GM12878 (cell line): ENCODE data around the gene NOL4L. TPM values are rescaled to one million over a fixed set of nuclear protein-coding genes. Genes with fewer than 3 reads are reported as not detected.

Experiments used
- ATAC-seq: fragments of 200-7000 bp; cut with Tn5 transposase; 3 replicates; pipeline ENCODE4 v1.9.1; 2020; ENCODE audit warnings: mild to moderate bottlenecking, moderate library complexity
- BruUV-seq: library from RNA; stranded (reverse); fragments of 400-500 nt; replicated peaks from 2 replicates; lab custom pipeline; 2021; lab: Mats Ljungman, UMichigan
- CTCF ChIA-PET: fragments of 300-600 bp; sonication (Branson Sonifier 250); formaldehyde crosslinking; extraction: SDS; loops from one replicate; lab custom pipeline; 2021; ENCODE audit warnings: inconsistent platforms; lab: Yijun Ruan, JAX
- POLR2A ChIA-PET: fragments of 350-600 bp; formaldehyde crosslinking; extraction: SDS; loops from one replicate; lab custom pipeline; 2021; ENCODE audit warnings: inconsistent platforms; lab: Charles Lee
- RAD21 ChIA-PET: fragments of 300-600 bp; sonication (Branson Sonifier 250); formaldehyde crosslinking; loops from one replicate; lab custom pipeline; 2023; ENCODE audit warnings: antibody characterized with exemption; ENCODE audit not compliant: unreplicated experiment; lab: Charles Lee
- SMC1A ChIA-PET: fragments of 300-600 bp; sonication (Branson Sonifier 250); formaldehyde crosslinking; loops from one replicate; lab custom pipeline; 2023; ENCODE audit not compliant: unreplicated experiment, uncharacterized antibody; lab: Charles Lee
- DNase-seq: peaks from one replicate; pipeline ENCODE4 v3.0.0-alpha.2; 2011; ENCODE audit warnings: low read depth, low spot score
- FAIRE-seq: peaks from 3 replicates; lab custom pipeline; 2011; peaks lifted over from hg19 to GRCh38; lab: Jason Lieb, UNC
- H2AFZ ChIP-seq: 2 replicates; pipeline ENCODE4 v1.6.0; 2011; ENCODE audit warnings: low read depth, low read length, control low read depth; ENCODE audit not compliant: control insufficient read depth
- H3K27ac ChIP-seq: 2 replicates; pipeline ENCODE4 v1.5.1; 2011; ENCODE audit warnings: control low read depth; ENCODE audit not compliant: control insufficient read depth, insufficient read depth
- H3K27me3 ChIP-seq, 2 experiments: replicated peaks in 1 of 2; 2 replicates each; pipeline versions ENCODE4 v1.6.0 to v1.6.1; 2011; ENCODE audit warnings: low read length in 1 of 2; ENCODE audit not compliant: control insufficient read depth in 2 of 2, insufficient read depth in 2 of 2
- H3K36me3 ChIP-seq, 2 experiments: 2 replicates each; pipeline ENCODE4 v1.5.1; 2011; ENCODE audit warnings: low read length in 1 of 2; ENCODE audit not compliant: control insufficient read depth in 2 of 2, insufficient read depth in 2 of 2
- H3K4me1 ChIP-seq: 2 replicates; pipeline ENCODE4 v1.6.1; 2011; ENCODE audit warnings: mild to moderate bottlenecking, low read length, moderate library complexity, mixed read lengths; ENCODE audit not compliant: control insufficient read depth, insufficient read depth
- H3K4me2 ChIP-seq: 2 replicates; pipeline ENCODE4 v1.6.0; 2011; ENCODE audit warnings: control low read depth; ENCODE audit not compliant: control insufficient read depth, insufficient read depth
- H3K4me3 ChIP-seq: fragments of 200-600 bp; sonication (generic); 2 replicates; pipeline ENCODE4 v1.5.1; 2016
- H3K79me2 ChIP-seq: 2 replicates; pipeline ENCODE4 v1.6.0; 2011; ENCODE audit warnings: low read length; ENCODE audit not compliant: control insufficient read depth, insufficient read depth
- H3K9ac ChIP-seq: 2 replicates; pipeline ENCODE4 v1.8.0; 2011; ENCODE audit warnings: low read length, control low read depth, mixed read lengths; ENCODE audit not compliant: control insufficient read depth, insufficient read depth
- H3K9me3 ChIP-seq: replicated peaks from 3 replicates; pipeline ENCODE4 v1.5.1; 2011; ENCODE audit warnings: mild to moderate bottlenecking, low read length; ENCODE audit not compliant: control insufficient read depth, insufficient read depth
- H4K20me1 ChIP-seq: 2 replicates; pipeline ENCODE4 v1.6.0; 2011; ENCODE audit not compliant: control insufficient read depth, insufficient read depth
- EGR1 ChIP-seq, 2 experiments: IDR thresholded peaks; 1 replicate in 1 of 2; 2 replicates in 1 of 2; pipeline ENCODE4 v1.6.1; 2011 to 2012; ENCODE audit warnings: low read depth in 2 of 2, low read length in 2 of 2, borderline replicate concordance in 1 of 2, mild to moderate bottlenecking in 1 of 2, moderate library complexity in 1 of 2
- ELK1 ChIP-seq: IDR thresholded peaks from 2 replicates; pipeline ENCODE4 v1.6.1; 2012; ENCODE audit warnings: low read depth, low read length, improper control_type of control experiment
- FOXM1 ChIP-seq: IDR thresholded peaks from 2 replicates; pipeline ENCODE4 v1.6.1; 2012; ENCODE audit warnings: low read depth, mild to moderate bottlenecking, inconsistent platforms, low read length, moderate library complexity
- IKZF2 ChIP-seq, 2 experiments: fragments of 450-650 bp; IDR thresholded peaks; 2 replicates each; pipeline ENCODE4 v1.6.1; 2017; ENCODE audit warnings: mild to moderate bottlenecking in 2 of 2, moderate library complexity in 2 of 2
- KLF5 ChIP-seq: fragments of 450-650 bp; IDR thresholded peaks from 2 replicates; pipeline ENCODE4 v1.6.1; 2014; ENCODE audit warnings: mild to moderate bottlenecking; ENCODE audit not compliant: partially characterized antibody
- SMARCA5 ChIP-seq: fragments of 450-650 bp; IDR thresholded peaks from 2 replicates; pipeline ENCODE4 v1.6.1; 2017; ENCODE audit warnings: mild to moderate bottlenecking
- TCF12 ChIP-seq: IDR thresholded peaks from 2 replicates; pipeline ENCODE4 v1.6.1; 2011; ENCODE audit warnings: low read depth, mild to moderate bottlenecking, low read length
- WGBS: methylation state at CpG from one replicate; pipeline ENCODE4 v1.1.6; 2016; ENCODE audit warnings: low lambda C conversion rate; ENCODE audit not compliant: insufficient replicate concordance, insufficient coverage; ENCODE audit errors: missing lambda C conversion rate; 5-methylcytosine and 5-hydroxymethylcytosine counted together
- in situ Hi-C: fragments of 300-500 bp; cut with MboI; formaldehyde crosslinking; loops from 9 replicates; pipeline ENCODE4 v1.14.3; 2018; ENCODE audit warnings: mixed read lengths
- intact Hi-C: fragments of 100-400 bp; cut with micrococcal nuclease; formaldehyde crosslinking; loops from one replicate; pipeline ENCODE4 v1.14.2; 2022; ENCODE audit not compliant: unreplicated experiment
- polyA plus RNA-seq, 11 experiments: library from polyadenylated mRNA; depleted of rRNA in 4 of 11; unstranded in 6 of 11; stranded (reverse) in 5 of 11; fragments of >200 nt; fragmentation: Nextera tagmentation in 4 of 11; fragmentation: Illumina TruSeq in 1 of 11; extraction: Ambion mirVana in 4 of 11; extraction: Trizol in 1 of 11; gene quantifications; 1 replicate in 1 of 11; 2 replicates in 10 of 11; pipeline versions ENCODE4 v1.2.1 to v1.2.3, GENCODE V29; 2011 to 2016; ENCODE audit warnings: inconsistent platforms in 2 of 11, missing spikeins in 2 of 11, low read depth in 1 of 11
- total RNA-seq, 4 experiments: library from RNA; depleted of rRNA in 3 of 4; stranded (reverse); fragments of >200 nt in 3 of 4; fragmentation: Illumina TruSeq in 1 of 4; extraction: Trizol in 1 of 4; gene quantifications; 2 replicates each; pipeline versions ENCODE4 v1.2.1 to v1.2.3, GENCODE V29; 2013 to 2021
- TF ChIP-seq, protein P1 (sequence below): fragments of 150-350 bp; IDR thresholded peaks from 2 replicates; pipeline ENCODE4 v1.6.1; 2014; ENCODE audit warnings: mild to moderate bottlenecking, low read depth, low read length
- TF ChIP-seq, protein P2 (sequence below): IDR thresholded peaks from 2 replicates; pipeline ENCODE4 v1.6.1; 2012; ENCODE audit warnings: improper control_type of control experiment, low read depth, low read length; ENCODE audit not compliant: insufficient replicate concordance
- TF ChIP-seq, protein P3 (sequence below): IDR thresholded peaks from 2 replicates; pipeline ENCODE4 v1.6.1; 2011; ENCODE audit warnings: low read depth, mild to moderate bottlenecking, low read length, moderate library complexity, borderline replicate concordance; ENCODE audit errors: extremely low read depth

NOL4L gene
- total and polyA plus RNA-seq, 10 of the 15 experiments (the other 5 are each of a cell fraction or from before 2014, with no cell fraction given) = 2.3 to 24.0 (median 8.0) TPM

DNA sequence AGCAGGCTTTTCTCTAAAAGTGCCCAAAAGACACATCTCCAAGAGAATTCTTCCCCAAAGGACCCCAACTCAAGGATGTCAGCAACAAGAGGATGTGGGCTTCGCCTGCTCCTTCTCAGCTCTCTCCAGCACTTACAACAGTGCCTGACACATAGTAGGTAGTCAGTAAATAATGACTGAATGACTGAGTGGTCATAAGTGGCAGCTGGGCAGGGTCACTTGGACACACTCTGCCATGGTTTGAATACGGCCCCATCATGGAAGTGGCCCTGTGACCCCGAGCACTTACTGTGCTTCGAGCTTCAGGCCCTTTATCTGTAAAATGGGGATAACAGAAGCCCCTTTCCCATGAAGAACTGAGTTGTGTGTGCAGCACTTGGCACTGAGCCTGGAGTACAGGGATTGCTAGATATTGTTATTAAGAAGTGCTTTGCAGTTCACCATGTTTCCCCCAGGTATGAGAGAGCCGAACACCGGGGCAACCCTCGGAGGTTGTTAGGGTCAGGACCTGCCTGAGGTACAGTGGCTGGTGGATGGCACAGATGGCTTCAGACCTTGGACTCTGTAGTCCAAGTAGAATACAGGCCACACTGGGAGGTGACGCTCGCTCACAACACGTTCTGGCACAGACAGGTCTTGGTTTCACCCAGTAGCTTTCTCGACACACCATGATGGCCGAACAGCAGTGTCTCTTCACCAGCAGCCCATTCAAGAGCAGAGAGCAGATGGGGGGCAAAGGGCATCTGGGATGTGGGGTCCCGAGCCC lies 56.0 kb downstream of the NOL4L start:
- no peak overlapping the region for H3K4me2 ChIP-seq
- no peak for DNase-seq
- no peak overlapping the region for H3K27ac ChIP-seq
- no peak for ATAC-seq
- no peak for FAIRE-seq
- H4K20me1 ChIP-seq = no peaks in the 10 kb centered on the region
- H3K27me3 ChIP-seq = no peaks in the 10 kb centered on the region
- BruUV-seq = no TSS peak
- ChIA-PET CTCF (interaction anchor here (1.2 to 8.3 kb wide), 2 partner anchors 9 to 122 kb away, joined by 4 to 81 read pairs; no protein-coding TSS in a partner anchor), SMC1A (interaction anchor here (0.6 to 12.2 kb wide), 2 partner anchors 11 to 120 kb away, joined by 3 to 248 read pairs; no protein-coding TSS in a partner anchor), RAD21 (interaction anchor here (1.2 to 1.5 kb wide), 2 partner anchors 122 to 249 kb away, joined by 3 to 4 read pairs; no protein-coding TSS in a partner anchor), POLR2A (interaction anchor here (0.7 kb wide), 1 partner anchor 554 kb away, joined by 3 read pairs; no protein-coding TSS in a partner anchor)
- no peak overlapping the region for H2AFZ ChIP-seq
- H3K4me3 ChIP-seq = no peak overlapping the region
- in situ Hi-C loops = no loop called here
- no peaks in the 10 kb centered on the region for H3K79me2 ChIP-seq
- H3K36me3 ChIP-seq = no peaks in the 10 kb centered on the region
- H3K4me1 ChIP-seq = peaks cover 24% of the 10 kb centered on the region
- H3K9ac ChIP-seq = no peak overlapping the region
- 78% methylated on average over 13 of the region's 13 CpGs for WGBS
- intact Hi-C loops = no loop called here
- TF ChIP-seq KLF5 (no peak), SMARCA5 (no peak), FOXM1 (no peak), IKZF2 (IDR thresholded peaks at IDR 0.05) (no peak), TCF12 (no peak), ELK1 (no peak), EGR1 (IDR thresholded peaks at IDR 0.05; ENCODE audit: borderline replicate concordance in 1 of 2, low read depth in 2 of 2, low read length in 2 of 2) (no peak)
- TF ChIP-seq, protein P1, sequence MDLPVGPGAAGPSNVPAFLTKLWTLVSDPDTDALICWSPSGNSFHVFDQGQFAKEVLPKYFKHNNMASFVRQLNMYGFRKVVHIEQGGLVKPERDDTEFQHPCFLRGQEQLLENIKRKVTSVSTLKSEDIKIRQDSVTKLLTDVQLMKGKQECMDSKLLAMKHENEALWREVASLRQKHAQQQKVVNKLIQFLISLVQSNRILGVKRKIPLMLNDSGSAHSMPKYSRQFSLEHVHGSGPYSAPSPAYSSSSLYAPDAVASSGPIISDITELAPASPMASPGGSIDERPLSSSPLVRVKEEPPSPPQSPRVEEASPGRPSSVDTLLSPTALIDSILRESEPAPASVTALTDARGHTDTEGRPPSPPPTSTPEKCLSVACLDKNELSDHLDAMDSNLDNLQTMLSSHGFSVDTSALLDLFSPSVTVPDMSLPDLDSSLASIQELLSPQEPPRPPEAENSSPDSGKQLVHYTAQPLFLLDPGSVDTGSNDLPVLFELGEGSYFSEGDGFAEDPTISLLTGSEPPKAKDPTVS = no peak
- TF ChIP-seq, protein P2, sequence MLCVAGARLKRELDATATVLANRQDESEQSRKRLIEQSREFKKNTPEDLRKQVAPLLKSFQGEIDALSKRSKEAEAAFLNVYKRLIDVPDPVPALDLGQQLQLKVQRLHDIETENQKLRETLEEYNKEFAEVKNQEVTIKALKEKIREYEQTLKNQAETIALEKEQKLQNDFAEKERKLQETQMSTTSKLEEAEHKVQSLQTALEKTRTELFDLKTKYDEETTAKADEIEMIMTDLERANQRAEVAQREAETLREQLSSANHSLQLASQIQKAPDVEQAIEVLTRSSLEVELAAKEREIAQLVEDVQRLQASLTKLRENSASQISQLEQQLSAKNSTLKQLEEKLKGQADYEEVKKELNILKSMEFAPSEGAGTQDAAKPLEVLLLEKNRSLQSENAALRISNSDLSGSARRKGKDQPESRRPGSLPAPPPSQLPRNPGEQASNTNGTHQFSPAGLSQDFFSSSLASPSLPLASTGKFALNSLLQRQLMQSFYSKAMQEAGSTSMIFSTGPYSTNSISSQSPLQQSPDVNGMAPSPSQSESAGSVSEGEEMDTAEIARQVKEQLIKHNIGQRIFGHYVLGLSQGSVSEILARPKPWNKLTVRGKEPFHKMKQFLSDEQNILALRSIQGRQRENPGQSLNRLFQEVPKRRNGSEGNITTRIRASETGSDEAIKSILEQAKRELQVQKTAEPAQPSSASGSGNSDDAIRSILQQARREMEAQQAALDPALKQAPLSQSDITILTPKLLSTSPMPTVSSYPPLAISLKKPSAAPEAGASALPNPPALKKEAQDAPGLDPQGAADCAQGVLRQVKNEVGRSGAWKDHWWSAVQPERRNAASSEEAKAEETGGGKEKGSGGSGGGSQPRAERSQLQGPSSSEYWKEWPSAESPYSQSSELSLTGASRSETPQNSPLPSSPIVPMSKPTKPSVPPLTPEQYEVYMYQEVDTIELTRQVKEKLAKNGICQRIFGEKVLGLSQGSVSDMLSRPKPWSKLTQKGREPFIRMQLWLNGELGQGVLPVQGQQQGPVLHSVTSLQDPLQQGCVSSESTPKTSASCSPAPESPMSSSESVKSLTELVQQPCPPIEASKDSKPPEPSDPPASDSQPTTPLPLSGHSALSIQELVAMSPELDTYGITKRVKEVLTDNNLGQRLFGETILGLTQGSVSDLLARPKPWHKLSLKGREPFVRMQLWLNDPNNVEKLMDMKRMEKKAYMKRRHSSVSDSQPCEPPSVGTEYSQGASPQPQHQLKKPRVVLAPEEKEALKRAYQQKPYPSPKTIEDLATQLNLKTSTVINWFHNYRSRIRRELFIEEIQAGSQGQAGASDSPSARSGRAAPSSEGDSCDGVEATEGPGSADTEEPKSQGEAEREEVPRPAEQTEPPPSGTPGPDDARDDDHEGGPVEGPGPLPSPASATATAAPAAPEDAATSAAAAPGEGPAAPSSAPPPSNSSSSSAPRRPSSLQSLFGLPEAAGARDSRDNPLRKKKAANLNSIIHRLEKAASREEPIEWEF = no peak
- TF ChIP-seq, protein P3, sequence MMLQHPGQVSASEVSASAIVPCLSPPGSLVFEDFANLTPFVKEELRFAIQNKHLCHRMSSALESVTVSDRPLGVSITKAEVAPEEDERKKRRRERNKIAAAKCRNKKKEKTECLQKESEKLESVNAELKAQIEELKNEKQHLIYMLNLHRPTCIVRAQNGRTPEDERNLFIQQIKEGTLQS = no peak
- H3K9me3 ChIP-seq = no peaks in the 10 kb centered on the region
